ENCODE results near the gene PEMT.

Gene PEMT

DNA sequence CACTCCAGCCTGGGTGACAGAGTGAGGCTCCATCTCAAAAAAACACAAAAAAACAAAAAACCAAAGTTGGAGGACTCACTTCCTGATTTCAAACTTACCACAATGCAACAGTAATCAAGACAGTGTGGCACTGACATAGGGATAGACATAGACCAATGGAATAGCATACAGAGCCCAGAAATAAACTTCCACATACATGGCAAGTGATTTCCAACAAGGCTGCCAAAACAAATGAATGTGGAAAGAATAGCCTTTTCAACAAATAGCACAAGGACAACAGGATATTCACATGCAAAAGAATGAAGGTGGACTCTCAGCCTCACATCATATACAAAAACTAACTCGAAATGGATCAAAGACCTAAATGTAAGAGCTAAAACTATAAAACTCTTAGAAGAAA, 58.5 kb downstream of the PEMT start:
- DNase-seq: no peak

GRCh38 chr17:17531156-17531555, 60.4 kb downstream of the PEMT start:
- no peak for DNase-seq

DNA sequence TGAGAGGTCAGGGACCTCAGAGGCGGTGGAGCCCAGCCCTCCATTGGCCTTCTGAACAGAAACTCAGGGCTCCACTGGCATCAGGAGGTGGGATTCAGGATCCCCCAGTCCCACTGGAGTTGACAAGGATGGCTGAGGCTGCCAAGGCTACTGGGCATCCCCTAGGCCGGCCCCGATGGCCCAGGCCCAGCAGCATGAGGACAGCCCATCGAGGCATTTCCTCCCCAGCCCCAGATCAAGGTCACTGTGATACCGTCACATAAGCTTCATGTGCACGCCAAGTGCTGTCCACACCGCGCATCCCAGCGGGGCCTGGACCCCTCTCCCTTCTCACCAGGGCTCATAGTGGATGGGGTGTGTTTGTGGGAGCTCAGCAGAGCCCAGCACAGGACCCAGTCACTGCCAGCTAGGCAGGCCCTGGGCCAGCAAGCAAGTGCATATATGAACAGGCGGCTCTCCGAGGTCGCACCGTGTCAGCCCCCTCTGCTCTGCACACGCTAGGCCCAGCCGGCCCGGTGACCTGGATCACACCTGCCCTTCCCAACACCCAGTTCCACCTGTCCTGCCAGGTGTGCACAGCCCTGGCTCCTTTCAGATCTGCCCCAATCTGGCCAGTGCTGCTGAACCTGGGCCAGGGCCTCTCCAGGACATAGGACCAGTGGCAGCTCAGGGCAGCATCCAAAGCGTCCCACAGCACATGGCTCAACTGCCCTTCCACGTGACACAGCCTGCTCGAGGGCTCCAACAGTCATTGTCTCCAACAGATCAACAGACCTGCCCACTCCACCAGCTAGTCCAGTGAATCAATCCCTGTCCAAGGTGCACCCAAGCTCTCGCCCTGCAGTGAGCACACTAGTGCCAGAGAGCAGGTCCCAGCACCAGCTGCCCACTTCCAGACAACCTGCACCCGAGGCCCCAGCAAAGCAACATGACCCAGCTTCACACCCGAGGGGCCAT, 62.5 kb downstream of the PEMT start:
- DNase-seq: no peak

DNA sequence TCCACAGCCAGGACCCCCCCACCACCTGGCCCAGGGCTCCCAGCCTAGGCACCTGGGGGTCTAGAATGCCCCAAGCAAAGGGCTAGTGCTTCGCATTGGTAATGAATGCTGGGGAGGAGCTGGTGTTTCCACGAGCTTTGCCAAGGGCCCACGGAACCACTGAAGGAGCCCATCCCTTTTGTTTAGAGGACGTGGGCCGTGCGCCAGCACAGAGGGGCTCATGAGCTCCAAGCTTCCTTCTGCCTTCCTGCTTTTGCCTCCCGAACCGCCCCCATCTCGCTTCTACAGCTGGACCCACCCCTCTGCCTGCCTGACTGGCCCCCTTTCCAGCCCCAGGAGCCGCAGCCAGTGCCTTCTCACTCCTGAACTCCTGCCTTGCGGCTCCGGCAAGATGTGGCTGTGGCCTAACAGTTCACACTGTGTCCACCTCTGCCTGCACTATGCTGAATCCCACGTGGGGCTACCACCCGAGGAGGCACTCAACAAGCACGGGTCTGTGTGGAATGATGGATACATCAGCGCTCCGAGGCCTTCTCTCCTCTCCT, 63.5 kb downstream of the PEMT start:
- DNase-seq: no peak

GRCh38 chr17:17527534-17527933, 64.0 kb downstream of the PEMT start:
- DNase-seq: no peak

- no peak for DNase-seq
These were observed 65.1 kb downstream of the PEMT start for GRCh38 chr17:17526369-17526768.

DNA sequence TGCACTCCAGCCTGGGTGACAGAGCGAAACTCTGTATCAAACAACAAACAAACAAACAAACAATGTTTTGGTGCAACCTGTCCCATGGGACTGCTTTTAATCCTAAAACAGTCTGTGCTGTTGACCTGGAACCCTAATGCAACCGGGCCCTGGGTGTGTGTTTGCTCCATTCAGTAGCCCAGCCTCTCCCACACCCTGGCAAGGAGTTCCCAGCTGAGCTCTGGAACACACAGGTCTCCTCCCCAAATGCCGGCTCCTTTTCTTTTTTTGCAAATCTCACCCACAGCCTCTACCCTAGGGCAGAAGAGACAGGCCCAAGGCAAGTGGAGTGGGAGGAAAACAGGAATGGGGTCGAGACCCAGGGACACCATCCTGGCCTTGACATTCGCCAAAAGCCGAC, 65.6 kb downstream of the PEMT start:
- DNase-seq: no peak

- no peak for DNase-seq
These were observed 66.2 kb downstream of the PEMT start for GRCh38 chr17:17525311-17525710.

DNA sequence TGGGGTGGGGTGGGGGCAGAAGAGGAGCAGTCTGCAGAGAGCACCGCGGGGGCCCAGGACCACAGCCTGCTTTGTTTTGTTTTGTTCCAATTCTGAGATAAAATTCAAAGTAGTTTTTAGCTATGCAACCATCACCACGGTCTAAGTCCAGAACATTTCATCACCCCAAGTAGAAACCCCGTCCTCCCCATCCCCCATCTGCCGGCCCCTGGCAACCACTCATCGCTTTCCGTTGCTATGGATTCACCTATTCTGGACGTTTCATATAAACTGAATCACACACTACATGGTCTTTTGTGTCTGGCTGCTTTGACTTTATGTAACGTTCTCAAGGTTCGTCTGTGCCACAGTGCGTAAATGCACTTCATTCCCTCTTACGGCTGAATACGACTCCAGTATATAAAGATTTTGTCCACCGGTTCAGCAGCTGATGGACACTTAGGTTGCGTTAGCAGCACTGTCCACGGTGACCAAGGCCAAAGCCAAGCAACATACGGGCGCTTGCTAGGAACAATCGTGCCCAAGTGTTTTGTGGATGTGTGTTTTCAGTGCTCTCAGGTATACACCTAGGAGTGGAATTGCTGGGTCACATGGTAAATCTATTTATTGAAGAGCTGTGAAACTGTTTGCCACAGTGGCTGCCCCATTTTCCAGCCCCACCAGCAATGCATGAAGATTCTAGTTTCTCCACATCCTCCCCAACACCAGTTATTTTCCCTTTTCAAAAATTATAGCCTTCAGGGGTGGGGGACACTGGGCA, 67.6 kb downstream of the PEMT start:
- DNase-seq: no peak

GRCh38 chr17:17523001-17523730, 68.3 kb downstream of the PEMT start:
- no peak for DNase-seq

- no peak for DNase-seq
These were observed 70.8 kb downstream of the PEMT start for GRCh38 chr17:17520599-17521232.

DNA sequence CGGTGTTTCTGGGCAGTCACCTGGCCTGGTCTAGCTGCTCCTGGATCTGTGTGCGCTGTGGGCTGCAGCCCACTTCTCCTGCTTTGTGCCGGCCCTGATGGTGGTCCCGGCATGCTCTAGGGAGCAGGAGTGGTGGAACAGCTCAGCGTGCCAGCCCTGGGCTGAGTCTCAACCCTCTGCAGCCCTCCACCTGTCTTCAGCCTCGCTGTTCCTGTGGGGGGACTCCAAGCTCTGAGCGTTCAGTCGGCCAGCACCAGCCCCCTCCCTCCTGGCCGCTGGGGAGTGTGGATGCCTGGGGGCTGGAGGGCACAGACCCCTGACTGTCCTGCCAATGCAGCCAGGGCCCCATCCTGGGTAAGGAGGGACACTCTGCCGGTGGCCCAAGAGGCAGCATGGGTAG, 71.6 kb downstream of the PEMT start:
- DNase-seq: no peak

DNA sequence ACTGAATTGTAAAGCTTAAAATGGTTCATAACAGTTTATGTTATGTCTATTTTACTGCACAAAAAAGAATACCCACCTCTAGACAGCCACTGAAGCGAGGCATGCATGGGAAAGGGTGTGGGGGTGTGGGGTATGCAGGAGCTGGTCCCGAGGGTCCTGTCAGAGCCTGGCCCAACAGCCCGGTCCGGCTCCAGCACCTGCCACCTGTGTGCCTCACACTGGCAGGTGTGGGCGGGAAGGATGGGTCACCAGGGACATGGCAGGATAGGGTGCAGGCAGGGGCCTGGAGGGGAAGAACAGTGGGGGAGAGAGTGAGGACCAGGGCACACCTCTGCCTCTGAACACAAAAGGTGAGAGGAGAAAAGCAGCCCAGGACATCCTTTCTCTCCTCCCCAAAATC, 72.6 kb downstream of the PEMT start:
- DNase-seq: no peak

GRCh38 chr17:17518014-17518413, 73.5 kb downstream of the PEMT start:
- no peak for DNase-seq

- no peak for DNase-seq
These were observed 74.4 kb downstream of the PEMT start for GRCh38 chr17:17516941-17517720.

GRCh38 chr17:17515934-17516930, 75.3 kb downstream of the PEMT start:
- peak; percentile 72 for DNase-seq

DNA sequence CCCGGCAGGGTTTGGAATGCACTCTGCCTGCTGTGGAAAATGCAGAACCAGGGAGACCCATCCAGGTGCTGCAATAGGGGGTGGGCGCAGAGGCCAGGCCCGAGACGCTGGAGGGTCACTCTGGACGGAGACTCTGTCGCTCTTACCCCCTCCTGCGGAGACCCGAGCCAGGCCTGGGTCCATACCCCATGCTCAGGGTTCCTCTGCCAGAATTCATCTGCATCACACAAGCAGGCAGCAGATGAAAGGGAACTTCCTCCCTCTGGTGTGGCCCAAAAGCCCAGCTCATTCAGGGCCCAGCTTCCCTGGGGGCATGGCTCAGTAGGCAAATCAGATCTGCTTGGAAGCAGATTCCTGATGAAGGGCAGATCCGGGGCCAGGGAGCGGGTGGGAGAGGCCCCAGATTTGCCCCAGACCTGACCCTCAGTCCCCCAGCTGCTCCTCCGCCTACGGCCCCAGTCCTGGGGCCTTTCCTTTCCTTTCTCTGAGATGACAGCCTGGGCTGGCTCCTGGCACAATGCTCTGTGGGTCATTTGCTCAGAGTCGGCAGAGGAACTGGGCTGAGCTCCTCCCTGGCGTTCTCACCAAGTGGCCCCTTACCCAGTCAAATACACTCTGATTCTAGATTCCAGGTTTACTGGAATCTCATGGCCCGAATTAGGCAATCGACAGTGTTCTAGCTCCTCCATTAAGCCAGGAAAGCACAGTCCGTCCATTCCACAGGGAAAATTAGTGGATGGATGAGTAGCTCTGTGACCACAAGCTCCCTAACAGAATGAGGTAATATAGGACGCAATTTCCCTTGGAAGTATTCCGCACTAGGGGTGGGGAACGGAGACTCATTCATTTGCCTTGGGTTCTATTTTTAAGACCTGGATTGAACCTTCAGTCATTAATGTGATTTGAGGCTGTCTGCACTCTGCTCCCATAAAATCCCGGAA, 76.2 kb downstream of the PEMT start:
- peak; percentile 81 for DNase-seq

DNA sequence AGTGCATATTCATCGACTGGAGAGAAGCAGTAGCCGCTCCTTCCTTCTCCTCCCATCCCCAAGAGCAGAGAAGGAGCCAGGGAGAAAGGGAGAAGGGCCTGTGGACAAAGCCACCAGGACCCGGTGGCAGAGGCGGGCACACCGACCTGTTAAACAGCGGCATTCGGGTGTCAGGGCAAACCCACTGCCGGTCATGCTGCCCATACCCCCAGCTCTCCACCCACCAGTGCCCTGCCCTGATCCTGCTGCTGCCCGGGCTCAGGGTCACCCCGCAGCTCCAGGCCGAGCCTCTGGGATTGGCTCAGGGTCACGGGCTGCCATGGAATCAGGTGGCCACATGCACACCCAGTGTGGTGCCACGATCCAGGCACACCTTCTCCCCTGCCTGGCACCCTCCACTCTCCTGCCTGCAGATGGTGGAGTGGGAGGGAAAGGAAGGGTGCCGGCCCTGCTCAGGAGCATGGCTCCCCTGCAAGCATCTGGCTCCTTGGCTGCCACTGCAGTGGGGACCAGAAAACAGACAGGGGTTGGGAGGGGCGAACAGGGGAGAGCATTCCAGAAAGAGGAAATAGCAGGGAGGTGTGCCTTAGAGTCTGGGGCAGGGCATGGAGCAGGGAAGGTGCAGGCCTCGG, 77.0 kb downstream of the PEMT start:
- DNase-seq: no peak
